Suprapubic skin (tissue), 3 donors: ENCODE data around the gene SKI.

ENCODE experiments used
- CTCF ChIP-seq, 2 donors: fragments of 200-600 bp in 1 of 2; fragments of 450-650 bp in 1 of 2; sonication (generic) in 1 of 2; IDR thresholded peaks; one replicate each; pipeline ENCODE4 v1.5.1; 2016 to 2019; ENCODE audit warnings: antibody characterized with exemption in 2 of 2, mild to moderate bottlenecking in 1 of 2, moderate library complexity in 1 of 2
- POLR2AphosphoS5 ChIP-seq, 3 donors: sonication (generic); formaldehyde crosslinking; IDR thresholded peaks; one replicate each; pipeline ENCODE4 v1.6.1; 2017; ENCODE audit warnings: antibody characterized with exemption in 3 of 3

DNA sequence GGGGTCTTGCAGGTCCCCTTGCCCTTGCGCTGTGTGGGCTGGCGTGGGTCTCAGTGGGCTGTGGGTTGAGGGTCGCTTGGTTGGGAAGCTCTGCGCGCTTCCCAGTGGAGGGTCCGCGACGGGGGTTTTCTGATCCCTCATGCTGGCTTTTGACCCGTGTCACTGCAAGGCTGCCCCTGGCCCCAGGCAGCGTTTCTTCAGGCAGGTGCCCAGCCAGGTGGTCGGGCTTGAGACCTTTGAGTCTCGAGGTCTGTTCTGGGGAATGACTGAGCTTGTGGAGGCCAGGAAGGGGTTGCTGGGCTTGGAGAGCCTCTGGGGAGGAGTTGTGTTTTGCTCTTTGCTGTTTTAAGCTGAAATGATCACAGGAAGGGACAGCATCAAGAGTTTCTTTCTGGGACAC lies 5.3 kb downstream of the SKI start:
- TF ChIP-seq CTCF (IDR thresholded peaks at IDR 0.05): no peak
- no peak for TF ChIP-seq POLR2AphosphoS5 (IDR thresholded peaks at IDR 0.05)
